ENCODE data around the gene TMIE. TPM values are rescaled to one million over a fixed set of nuclear protein-coding genes. Genes with fewer than 3 reads are reported as not detected.

Gene TMIE
- total and polyA plus RNA-seq, 2 of the 13 experiments (the other 11 are each of a cell fraction or from before 2014, with no cell fraction given) = not detected

DNA sequence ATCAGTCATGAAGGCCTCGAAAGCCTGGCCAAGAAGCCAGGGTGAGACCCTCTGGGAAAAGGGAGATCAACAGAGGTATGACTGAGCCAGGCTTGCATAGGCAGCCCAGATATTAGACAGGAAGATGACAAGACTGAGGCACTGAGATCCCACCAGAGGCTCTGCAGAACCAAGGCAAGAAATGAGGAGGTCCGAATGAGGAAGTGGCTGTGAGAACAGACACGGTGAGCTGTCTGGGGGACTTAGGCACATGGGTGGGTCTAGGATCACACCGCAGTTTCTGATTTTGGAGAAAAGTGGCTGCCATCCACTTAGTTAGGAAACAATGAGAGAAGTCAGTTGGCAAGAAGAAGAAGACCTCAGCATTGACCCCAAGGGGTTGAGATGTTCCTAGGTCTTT, 47.9 kb downstream of the TMIE start:
- WGBS (ENCODE audit: low lambda C conversion rate) = 27% methylated on average over 4 of the region's 4 CpGs
- TF ChIP-seq, protein P1, sequence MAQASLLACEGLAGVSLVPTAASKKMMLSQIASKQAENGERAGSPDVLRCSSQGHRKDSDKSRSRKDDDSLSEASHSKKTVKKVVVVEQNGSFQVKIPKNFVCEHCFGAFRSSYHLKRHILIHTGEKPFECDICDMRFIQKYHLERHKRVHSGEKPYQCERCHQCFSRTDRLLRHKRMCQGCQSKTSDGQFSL (CRISPR knock-in tag; IDR thresholded peaks at IDR 0.05) = no peak
- no peak for TF ChIP-seq CHD2 (IDR thresholded peaks at IDR 0.05; ENCODE audit: low read depth, low read length)
- TF ChIP-seq IRF2 (CRISPR knock-in tag; IDR thresholded peaks at IDR 0.05) = no peak
- no peak for TF ChIP-seq SRSF1 (optimal IDR thresholded peaks at IDR 0.05; ENCODE audit: low read depth, low read length)
- TF ChIP-seq, protein P2, sequence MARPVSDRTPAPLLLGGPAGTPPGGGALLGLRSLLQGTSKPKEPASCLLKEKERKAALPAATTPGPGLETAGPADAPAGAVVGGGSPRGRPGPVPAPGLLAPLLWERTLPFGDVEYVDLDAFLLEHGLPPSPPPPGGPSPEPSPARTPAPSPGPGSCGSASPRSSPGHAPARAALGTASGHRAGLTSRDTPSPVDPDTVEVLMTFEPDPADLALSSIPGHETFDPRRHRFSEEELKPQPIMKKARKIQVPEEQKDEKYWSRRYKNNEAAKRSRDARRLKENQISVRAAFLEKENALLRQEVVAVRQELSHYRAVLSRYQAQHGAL (CRISPR knock-in tag; IDR thresholded peaks at IDR 0.05; ENCODE audit: not compliant biosample characterization) = no peak
- no peak for TF ChIP-seq HNRNPLL (IDR thresholded peaks at IDR 0.05; ENCODE audit: low read depth, low read length, poor library complexity, severe bottlenecking)
- TF ChIP-seq, protein P3, sequence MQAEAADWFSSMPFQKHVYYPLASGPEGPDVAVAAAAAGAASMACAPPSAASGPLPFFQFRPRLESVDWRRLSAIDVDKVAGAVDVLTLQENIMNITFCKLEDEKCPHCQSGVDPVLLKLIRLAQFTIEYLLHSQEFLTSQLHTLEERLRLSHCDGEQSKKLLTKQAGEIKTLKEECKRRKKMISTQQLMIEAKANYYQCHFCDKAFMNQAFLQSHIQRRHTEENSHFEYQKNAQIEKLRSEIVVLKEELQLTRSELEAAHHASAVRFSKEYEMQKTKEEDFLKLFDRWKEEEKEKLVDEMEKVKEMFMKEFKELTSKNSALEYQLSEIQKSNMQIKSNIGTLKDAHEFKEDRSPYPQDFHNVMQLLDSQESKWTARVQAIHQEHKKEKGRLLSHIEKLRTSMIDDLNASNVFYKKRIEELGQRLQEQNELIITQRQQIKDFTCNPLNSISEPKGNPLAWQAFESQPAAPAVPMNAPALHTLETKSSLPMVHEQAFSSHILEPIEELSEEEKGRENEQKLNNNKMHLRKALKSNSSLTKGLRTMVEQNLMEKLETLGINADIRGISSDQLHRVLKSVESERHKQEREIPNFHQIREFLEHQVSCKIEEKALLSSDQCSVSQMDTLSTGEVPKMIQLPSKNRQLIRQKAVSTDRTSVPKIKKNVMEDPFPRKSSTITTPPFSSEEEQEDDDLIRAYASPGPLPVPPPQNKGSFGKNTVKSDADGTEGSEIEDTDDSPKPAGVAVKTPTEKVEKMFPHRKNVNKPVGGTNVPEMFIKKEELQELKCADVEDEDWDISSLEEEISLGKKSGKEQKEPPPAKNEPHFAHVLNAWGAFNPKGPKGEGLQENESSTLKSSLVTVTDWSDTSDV (CRISPR knock-in tag; IDR thresholded peaks at IDR 0.05) = no peak
- TF ChIP-seq, protein P4, sequence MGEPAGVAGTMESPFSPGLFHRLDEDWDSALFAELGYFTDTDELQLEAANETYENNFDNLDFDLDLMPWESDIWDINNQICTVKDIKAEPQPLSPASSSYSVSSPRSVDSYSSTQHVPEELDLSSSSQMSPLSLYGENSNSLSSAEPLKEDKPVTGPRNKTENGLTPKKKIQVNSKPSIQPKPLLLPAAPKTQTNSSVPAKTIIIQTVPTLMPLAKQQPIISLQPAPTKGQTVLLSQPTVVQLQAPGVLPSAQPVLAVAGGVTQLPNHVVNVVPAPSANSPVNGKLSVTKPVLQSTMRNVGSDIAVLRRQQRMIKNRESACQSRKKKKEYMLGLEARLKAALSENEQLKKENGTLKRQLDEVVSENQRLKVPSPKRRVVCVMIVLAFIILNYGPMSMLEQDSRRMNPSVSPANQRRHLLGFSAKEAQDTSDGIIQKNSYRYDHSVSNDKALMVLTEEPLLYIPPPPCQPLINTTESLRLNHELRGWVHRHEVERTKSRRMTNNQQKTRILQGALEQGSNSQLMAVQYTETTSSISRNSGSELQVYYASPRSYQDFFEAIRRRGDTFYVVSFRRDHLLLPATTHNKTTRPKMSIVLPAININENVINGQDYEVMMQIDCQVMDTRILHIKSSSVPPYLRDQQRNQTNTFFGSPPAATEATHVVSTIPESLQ (CRISPR knock-in tag; conservative IDR thresholded peaks at IDR 0.05) = no peak
- TF ChIP-seq MEIS1 (CRISPR knock-in tag; IDR thresholded peaks at IDR 0.05; ENCODE audit: borderline replicate concordance) = no peak
- no peak for TF ChIP-seq SYNCRIP (IDR thresholded peaks at IDR 0.05; ENCODE audit: insufficient read depth, low read depth, low read length)
- TF ChIP-seq SPEN (CRISPR knock-in tag; IDR thresholded peaks at IDR 0.05; ENCODE audit: low read depth) = no peak
- TF ChIP-seq LCORL (IDR thresholded peaks at IDR 0.05) = no peak
- no peak for TF ChIP-seq LCORL (CRISPR knock-in tag; IDR thresholded peaks at IDR 0.05)
- TF ChIP-seq HIVEP1 (CRISPR knock-in tag; IDR thresholded peaks at IDR 0.05) = no peak
- TF ChIP-seq, protein P5, sequence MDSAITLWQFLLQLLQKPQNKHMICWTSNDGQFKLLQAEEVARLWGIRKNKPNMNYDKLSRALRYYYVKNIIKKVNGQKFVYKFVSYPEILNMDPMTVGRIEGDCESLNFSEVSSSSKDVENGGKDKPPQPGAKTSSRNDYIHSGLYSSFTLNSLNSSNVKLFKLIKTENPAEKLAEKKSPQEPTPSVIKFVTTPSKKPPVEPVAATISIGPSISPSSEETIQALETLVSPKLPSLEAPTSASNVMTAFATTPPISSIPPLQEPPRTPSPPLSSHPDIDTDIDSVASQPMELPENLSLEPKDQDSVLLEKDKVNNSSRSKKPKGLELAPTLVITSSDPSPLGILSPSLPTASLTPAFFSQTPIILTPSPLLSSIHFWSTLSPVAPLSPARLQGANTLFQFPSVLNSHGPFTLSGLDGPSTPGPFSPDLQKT (CRISPR knock-in tag; IDR thresholded peaks at IDR 0.05; ENCODE audit: borderline replicate concordance) = no peak

More for the DNA sequence above, 47.9 kb downstream of the TMIE start:
- CTCF ChIA-PET (ENCODE audit: low intra/inter-chr PET ratio, low total read pairs) = no interaction called here
- Histone ChIP-seq H3K4me1 (ENCODE audit: insufficient read depth, low read length) (no peaks in the 10 kb centered on the region), H3K36me3 (replicated peaks in 1 of 2; ENCODE audit: control insufficient read depth in 1 of 2, insufficient read depth in 2 of 2, low read length in 2 of 2) (no peaks in the 10 kb centered on the region), H4K20me1 (ENCODE audit: insufficient read depth, low read length) (no peaks in the 10 kb centered on the region), H3K4me3 (replicated peaks in 1 of 3; ENCODE audit: insufficient read depth in 1 of 3, low read depth in 2 of 3, low read length in 3 of 3) (no peak overlapping the region), H3K9me3 (ENCODE audit: low read length) (no peaks in the 10 kb centered on the region), H3K4me2 (ENCODE audit: low read depth, low read length) (no peak overlapping the region), H3K27ac (ENCODE audit: extremely low read length, insufficient read depth, low read length) (no peak overlapping the region), H3K27me3 (ENCODE audit: control insufficient read depth in 1 of 2, insufficient read depth in 2 of 2, low read length in 2 of 2) (peaks cover 2 to 13% of the 10 kb centered on the region in 2 experiments; a peak in 4 of 5 replicates), H2AFZ (ENCODE audit: low read length) (no peak overlapping the region), H3K9ac (ENCODE audit: insufficient read depth, low read depth, low read length) (no peak overlapping the region), H3K79me2 (ENCODE audit: insufficient read depth, low read length) (no peaks in the 10 kb centered on the region)
- POLR2A ChIA-PET = no interaction called here
- no peak for FAIRE-seq
- no TSS peak for BruUV-seq (replicated peaks)
- in situ Hi-C loops (cut with HindIII; ENCODE audit: extremely low pct_ligation_motif_present, low pct_unique_long_range_greater_than_20kb) (no loop called here), intact Hi-C loops (cut with micrococcal nuclease; ENCODE audit: unreplicated experiment) (no loop called here)
- DNase-seq (ENCODE audit: low spot score) = no peak
- no peak for ATAC-seq
